ENCODE measurements around the gene NAT8L. TPM values are rescaled to one million over a fixed set of nuclear protein-coding genes. Genes with fewer than 3 reads are reported as not detected.

Gene NAT8L
- total RNA-seq, 1 experiment from 2014 or later: 16.6 TPM

DNA sequence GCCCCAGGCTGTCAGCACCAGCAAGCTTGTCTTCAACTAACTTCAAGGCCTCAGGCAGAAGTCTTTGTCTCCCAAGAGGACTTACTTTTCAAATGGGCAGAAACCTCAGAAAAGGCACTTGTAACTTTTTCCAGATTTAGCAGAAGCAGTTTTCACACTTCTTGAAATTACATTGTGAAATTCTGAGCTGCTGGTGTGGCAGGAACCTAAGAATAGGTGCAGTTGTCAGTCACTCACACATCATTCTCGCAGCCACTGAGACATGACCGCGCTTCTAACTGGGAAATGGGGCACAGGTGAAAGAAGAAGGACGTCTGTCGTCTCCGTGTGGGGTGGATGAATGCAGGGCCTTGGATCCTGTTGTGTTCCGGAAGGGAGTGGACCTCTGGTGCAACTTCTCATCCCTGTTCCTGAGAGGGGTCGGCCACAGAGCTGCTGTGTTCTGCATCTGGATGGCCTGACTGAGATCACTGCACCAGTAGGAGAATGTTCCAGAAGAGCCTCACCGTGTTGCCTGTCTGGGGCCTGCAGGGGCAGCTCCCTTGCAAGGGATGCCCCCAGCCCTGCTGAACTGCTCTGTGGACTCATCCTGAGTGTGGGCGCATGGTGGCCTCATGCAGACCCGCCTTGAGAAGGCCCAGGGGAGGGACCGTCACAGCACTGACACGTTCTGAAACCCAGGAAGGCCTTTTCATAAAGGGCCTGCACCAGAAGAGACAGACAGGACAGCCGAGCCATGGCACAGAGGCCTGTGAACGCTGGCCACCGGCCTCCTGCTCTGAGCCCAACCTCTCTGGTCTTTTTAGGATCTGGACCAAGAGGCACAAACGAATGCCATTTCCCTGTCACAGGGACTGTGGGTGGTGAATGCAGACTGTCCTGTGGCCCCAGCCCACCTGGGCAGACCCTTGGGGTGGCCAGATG is 18.7 kb downstream of the NAT8L start:
- in situ Hi-C loops (cut with HindIII; ENCODE audit: low pct_unique_long_range_greater_than_20kb, low sequenced_read_pairs) (no loop called here), intact Hi-C loops (cut with micrococcal nuclease; ENCODE audit: unreplicated experiment) (no loop called here)
- H3K9me3 ChIP-seq (ENCODE audit: control insufficient read depth, insufficient read depth, low read depth, low read length): no peaks in the 10 kb centered on the region
- H3K4me1 ChIP-seq (ENCODE audit: control insufficient read depth, insufficient read depth, low read length): no peaks in the 10 kb centered on the region
- H3K36me3 ChIP-seq (ENCODE audit: control insufficient read depth, insufficient read depth, low read length): no peaks in the 10 kb centered on the region
- TF ChIP-seq TCF7L2 (IDR thresholded peaks at IDR 0.05; ENCODE audit: low read depth, low read length) (no peak), SIN3A (IDR thresholded peaks at IDR 0.05; ENCODE audit: borderline replicate concordance, insufficient read depth, low read depth, low read length) (no peak), POLR2AphosphoS5 (IDR thresholded peaks at IDR 0.05; ENCODE audit: low read depth, low read length) (no peak)
- TF ChIP-seq, protein P1, sequence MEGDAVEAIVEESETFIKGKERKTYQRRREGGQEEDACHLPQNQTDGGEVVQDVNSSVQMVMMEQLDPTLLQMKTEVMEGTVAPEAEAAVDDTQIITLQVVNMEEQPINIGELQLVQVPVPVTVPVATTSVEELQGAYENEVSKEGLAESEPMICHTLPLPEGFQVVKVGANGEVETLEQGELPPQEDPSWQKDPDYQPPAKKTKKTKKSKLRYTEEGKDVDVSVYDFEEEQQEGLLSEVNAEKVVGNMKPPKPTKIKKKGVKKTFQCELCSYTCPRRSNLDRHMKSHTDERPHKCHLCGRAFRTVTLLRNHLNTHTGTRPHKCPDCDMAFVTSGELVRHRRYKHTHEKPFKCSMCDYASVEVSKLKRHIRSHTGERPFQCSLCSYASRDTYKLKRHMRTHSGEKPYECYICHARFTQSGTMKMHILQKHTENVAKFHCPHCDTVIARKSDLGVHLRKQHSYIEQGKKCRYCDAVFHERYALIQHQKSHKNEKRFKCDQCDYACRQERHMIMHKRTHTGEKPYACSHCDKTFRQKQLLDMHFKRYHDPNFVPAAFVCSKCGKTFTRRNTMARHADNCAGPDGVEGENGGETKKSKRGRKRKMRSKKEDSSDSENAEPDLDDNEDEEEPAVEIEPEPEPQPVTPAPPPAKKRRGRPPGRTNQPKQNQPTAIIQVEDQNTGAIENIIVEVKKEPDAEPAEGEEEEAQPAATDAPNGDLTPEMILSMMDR (IDR thresholded peaks at IDR 0.05): no peak
- TF ChIP-seq, protein P2, sequence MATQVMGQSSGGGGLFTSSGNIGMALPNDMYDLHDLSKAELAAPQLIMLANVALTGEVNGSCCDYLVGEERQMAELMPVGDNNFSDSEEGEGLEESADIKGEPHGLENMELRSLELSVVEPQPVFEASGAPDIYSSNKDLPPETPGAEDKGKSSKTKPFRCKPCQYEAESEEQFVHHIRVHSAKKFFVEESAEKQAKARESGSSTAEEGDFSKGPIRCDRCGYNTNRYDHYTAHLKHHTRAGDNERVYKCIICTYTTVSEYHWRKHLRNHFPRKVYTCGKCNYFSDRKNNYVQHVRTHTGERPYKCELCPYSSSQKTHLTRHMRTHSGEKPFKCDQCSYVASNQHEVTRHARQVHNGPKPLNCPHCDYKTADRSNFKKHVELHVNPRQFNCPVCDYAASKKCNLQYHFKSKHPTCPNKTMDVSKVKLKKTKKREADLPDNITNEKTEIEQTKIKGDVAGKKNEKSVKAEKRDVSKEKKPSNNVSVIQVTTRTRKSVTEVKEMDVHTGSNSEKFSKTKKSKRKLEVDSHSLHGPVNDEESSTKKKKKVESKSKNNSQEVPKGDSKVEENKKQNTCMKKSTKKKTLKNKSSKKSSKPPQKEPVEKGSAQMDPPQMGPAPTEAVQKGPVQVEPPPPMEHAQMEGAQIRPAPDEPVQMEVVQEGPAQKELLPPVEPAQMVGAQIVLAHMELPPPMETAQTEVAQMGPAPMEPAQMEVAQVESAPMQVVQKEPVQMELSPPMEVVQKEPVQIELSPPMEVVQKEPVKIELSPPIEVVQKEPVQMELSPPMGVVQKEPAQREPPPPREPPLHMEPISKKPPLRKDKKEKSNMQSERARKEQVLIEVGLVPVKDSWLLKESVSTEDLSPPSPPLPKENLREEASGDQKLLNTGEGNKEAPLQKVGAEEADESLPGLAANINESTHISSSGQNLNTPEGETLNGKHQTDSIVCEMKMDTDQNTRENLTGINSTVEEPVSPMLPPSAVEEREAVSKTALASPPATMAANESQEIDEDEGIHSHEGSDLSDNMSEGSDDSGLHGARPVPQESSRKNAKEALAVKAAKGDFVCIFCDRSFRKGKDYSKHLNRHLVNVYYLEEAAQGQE (IDR thresholded peaks at IDR 0.05; ENCODE audit: insufficient read depth in 1 of 2, low read depth in 2 of 2, low read length in 1 of 2): no peak
- POLR2A ChIA-PET: no interaction called here
- DNase-seq (ENCODE audit: low read depth, low spot score) (no peak), ATAC-seq (no peak)
- no TSS peak for BruUV-seq (replicated peaks)
- no peaks in the 10 kb centered on the region for H3K27me3 ChIP-seq (ENCODE audit: control insufficient read depth, insufficient read depth, low read length)
- H3K4me3 ChIP-seq (ENCODE audit: low read depth in 2 of 2, low read length in 2 of 2): no peak overlapping the region
- H3K27ac ChIP-seq (ENCODE audit: low read length): no peak overlapping the region
- CTCF ChIA-PET: no interaction called here

DNA sequence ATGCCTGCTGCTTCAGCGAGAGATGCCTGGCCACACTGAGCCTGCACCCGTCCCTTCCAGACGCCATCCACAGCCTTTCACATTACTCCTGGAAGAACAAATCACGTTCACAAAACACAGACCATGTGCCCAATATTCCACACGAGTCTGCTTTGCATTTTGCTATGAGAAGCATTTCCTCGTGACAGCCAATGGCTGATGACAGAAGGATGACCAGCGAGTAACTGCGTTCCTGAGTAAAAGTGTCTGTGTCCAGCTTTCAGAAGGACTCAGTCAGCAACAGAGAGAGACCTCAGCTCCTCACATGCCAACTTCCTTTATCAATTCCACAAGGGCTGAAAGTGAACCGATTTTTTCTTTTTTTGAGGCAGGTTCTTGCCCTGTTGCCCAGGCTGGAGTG is 19.5 kb downstream of the NAT8L start:
- no peak for ATAC-seq
- intact Hi-C loops (cut with micrococcal nuclease; ENCODE audit: unreplicated experiment) (no loop called here), in situ Hi-C loops (cut with HindIII; ENCODE audit: low pct_unique_long_range_greater_than_20kb, low sequenced_read_pairs) (no loop called here)
- H3K27ac ChIP-seq (ENCODE audit: low read length): no peak overlapping the region
- TF ChIP-seq SIN3A (IDR thresholded peaks at IDR 0.05; ENCODE audit: borderline replicate concordance, insufficient read depth, low read depth, low read length) (no peak), TCF7L2 (IDR thresholded peaks at IDR 0.05; ENCODE audit: low read depth, low read length) (no peak), POLR2AphosphoS5 (IDR thresholded peaks at IDR 0.05; ENCODE audit: low read depth, low read length) (no peak)
- TF ChIP-seq, protein P1 (IDR thresholded peaks at IDR 0.05): no peak
- TF ChIP-seq, protein P2 (IDR thresholded peaks at IDR 0.05; ENCODE audit: insufficient read depth in 1 of 2, low read depth in 2 of 2, low read length in 1 of 2): no peak
- H3K4me3 ChIP-seq (ENCODE audit: low read depth in 2 of 2, low read length in 2 of 2): no peak overlapping the region
- H3K9me3 ChIP-seq (ENCODE audit: control insufficient read depth, insufficient read depth, low read depth, low read length): no peaks in the 10 kb centered on the region
- ChIA-PET POLR2A (no interaction called here), CTCF (no interaction called here)
- BruUV-seq (replicated peaks): no TSS peak
- H3K36me3 ChIP-seq (ENCODE audit: control insufficient read depth, insufficient read depth, low read length): no peaks in the 10 kb centered on the region
- no peaks in the 10 kb centered on the region for H3K4me1 ChIP-seq (ENCODE audit: control insufficient read depth, insufficient read depth, low read length)
- DNase-seq (ENCODE audit: low read depth, low spot score): no peak
- H3K27me3 ChIP-seq (ENCODE audit: control insufficient read depth, insufficient read depth, low read length): no peaks in the 10 kb centered on the region

Data from Panc1 (cell line).